HG03460 (cell line): ENCODE data around the gene ZNF423.

Experiments used
- ATAC-seq: cut with Tn5 transposase; IDR thresholded peaks from one replicate; pipeline ENCODE4 v1.9.1; 2021; ENCODE audit not compliant: unreplicated experiment

The ZNF423 gene

DNA sequence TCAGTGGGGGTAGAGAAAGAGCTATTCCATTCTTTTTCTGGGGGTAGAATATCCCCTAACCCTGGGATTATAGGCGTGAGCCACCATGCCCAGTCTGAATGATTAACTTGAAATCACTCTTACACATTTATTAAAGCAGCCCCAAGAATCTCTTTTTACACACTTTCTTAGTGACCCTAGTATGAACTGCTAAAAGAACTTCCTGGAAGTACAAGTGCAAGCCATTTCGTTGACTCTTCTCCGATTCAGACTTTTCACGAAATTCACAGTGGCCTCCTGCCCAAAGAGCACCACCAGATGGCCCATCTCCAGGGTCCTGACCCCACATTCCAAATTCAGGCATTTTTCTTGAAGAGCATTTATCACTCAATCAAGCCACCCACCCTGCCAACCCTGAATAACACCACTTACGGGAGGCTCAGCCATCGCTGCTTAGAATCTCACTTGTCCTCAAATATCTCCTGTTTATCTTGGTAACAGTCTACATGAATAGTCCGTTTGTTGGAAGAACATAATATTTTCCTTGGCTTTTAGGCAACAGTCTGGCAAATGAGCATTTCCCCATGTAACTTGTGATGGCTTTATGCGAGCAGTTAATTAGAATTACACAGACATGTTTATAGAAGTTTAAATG lies 28.0 kb downstream of the ZNF423 start:
- no peak for ATAC-seq

DNA sequence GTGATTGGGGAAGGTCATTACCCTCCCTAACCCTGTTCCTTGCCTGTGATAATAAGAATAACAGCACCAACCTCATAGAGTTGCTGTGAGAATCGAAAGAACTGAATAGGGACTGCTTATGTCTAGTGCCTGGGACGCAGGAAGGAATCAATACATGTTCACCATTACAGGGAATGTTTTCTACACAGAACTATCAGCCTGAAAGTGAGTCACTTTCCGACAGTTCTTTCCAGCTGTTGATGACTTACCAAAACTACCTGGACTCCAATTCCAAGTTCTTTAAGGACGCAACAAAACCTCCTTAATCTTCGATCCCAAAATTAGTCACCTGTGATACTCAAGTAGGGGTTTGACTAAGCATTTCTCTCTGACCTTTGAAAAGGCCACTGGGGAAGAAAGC lies 29.4 kb downstream of the ZNF423 start:
- no peak for ATAC-seq

DNA sequence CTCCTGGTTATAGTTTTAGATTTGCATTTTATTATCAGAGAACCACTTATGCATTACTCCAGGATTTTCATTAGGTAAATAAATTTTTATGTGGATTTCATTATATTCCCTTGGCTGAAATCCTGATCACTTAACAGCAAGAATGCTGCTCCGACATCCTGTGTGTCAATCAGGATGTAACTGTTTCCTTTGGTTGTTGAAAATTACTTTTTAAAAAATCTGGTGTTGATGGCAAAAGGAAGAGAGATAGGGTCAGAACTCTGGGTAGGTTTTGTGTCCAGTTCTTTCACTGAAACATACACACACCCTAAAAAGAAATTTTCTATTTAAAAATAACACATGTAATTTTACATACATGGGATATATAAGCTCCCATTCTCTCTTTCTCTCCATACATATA lies 30.9 kb downstream of the ZNF423 start:
- no peak for ATAC-seq

DNA sequence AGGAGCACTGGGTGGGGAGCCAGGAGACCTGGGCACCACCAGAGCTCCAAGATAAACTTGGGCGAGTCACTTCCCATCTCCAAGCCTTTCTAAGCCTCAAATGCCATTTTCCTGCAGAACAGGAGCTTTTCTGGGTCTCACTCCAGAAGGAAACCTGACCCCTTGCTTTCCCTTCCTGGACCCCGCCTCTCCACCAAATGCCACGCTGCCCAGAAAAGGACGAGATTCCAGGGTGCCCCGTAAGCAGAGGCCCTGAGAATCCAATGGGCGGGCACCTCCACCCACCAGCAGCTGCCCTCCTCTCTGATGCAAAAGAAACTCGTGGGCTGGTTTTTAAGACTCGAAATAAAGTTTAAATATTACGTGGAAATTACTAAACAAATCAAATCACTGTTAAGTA lies 31.3 kb downstream of the ZNF423 start:
- ATAC-seq, result no peak

DNA sequence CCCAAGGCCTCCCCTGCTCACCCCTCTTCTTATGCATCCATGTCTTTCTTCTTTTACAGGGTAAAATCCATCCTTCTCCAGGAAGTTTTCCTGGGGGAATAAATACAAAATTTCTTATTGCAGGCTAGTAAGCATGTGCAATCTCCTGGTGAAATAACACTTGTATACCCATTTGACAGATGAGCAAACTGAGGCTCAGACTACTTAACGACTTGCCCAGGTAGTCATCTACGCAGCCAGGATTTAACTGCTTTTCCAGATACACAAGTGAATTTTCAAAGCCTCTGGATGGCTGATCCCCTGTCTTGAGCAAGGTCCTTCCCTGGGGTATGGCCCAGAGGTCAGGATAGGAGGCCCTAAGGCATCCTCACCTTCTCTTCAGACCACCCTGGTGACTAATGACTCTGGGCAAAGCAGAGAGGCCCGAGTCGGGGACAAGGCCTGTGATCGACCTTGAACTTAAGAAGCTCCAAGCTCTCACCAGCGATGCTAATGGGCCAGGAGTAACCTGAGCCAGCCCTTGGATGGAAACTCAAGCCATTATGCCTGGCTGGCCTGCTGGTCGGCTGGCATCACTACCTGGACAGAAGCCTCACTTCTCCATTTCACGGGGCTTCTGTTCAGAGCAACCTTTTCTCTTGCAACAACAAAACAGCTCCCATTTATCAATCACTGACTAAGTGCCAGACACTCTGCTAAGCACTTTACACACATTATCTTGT lies 33.1 kb downstream of the ZNF423 start:
- no peak for ATAC-seq

DNA sequence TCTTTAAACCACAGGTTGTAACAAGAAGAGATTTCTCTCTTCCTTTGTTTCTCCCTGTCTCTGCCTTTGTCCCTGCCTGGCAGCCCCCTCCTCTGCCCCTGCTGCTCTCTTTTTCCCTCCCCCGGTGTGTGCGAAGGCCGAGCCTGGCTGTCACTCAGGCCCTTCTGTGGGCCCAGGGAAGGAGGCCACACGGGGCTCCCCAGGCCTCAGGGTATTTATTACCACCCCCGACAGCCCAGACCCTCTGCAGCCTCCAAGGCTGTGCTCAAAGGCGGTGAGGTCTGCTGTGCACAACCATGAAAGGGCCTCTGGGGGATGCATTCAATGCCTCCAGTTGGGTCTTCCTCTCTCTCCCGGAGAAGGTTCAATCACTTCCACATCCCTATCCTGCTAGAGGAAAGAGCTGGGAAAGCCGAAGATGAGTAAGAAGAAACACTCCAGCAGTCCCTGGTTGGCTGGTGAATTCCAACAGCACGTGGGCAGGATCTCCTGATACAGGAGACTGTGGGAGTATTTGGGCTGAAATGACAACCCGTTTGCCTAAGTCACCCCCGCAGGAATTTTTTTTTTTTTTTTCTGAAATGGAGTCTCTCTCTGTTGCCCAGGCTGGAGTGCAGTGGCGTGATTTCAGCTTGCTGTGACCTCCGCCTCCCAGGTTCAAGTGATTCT lies 34.2 kb downstream of the ZNF423 start:
- ATAC-seq, result no peak

DNA sequence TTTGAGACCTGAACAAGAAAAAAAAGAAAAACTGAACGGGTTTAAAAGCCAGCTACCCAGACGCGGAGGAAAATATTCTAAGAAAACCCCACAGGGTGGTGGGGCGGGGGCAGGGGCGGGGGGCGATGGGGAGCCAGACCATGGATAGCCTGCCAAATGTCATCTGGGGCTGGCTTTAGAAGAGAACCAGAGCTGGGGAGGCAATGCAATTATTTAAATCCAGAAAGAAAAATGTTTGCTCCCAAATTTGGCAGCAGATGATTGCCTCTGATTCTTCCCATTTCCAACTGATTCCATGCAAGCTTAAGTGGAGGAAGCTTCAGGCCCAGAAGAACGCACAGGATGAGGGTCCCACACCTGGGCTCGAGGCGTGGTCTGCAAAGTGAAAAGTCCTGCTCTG lies 34.8 kb downstream of the ZNF423 start:
- ATAC-seq, result no peak

DNA sequence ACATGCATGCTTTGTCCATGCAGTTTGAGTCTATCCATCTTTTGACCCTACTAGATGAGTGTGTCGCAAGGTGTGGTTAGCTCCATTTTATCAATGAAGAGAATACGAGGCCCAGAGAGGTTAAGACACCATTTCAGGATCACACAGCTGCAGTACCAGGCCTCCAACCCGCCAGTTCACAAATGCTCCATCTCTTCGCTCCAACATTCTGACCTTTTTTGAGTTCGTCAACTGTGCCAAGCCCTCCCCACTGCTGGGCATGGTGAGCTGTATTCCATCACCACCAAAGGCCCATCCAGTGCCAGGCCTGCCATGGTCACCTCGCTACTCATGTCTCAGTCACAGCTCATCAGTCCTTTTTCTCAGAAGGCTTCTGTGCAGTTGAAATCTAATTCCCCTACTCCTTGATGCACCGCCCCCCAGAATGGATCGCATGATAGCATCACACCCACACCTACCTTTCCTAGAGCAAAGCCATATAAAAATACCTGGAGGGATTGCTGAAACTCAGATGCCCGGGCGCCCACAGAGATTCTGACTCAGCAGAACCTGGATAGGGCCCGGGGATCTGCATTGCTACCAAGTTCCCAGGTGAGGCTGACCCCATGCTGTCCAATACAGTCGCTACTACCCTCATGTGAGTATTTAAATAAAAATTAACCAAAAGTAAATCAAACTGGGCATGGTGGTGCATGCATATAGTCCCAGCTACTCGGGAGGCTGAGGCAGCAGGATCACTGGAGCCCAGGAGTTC lies 38.0 kb downstream of the ZNF423 start:
- no peak for ATAC-seq

DNA sequence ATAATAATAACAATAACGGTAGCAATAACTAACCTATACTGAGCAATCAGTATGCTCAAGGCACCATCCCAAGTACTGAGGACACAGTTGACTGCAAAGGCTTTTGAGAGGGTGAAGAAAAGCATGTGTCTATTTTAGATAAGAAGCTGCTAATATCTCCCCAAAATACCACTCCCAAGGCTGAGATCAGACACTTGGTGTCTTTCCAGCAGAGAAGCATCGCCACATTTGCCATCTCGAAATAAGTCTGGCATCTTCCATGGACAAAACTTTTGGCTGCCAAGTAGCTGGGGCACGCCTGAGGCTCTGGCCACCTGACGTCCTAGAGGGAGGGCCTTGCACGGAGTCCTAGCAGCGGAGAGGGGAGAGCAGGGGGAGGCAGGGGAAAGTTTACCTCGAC lies 39.0 kb downstream of the ZNF423 start:
- no peak for ATAC-seq

DNA sequence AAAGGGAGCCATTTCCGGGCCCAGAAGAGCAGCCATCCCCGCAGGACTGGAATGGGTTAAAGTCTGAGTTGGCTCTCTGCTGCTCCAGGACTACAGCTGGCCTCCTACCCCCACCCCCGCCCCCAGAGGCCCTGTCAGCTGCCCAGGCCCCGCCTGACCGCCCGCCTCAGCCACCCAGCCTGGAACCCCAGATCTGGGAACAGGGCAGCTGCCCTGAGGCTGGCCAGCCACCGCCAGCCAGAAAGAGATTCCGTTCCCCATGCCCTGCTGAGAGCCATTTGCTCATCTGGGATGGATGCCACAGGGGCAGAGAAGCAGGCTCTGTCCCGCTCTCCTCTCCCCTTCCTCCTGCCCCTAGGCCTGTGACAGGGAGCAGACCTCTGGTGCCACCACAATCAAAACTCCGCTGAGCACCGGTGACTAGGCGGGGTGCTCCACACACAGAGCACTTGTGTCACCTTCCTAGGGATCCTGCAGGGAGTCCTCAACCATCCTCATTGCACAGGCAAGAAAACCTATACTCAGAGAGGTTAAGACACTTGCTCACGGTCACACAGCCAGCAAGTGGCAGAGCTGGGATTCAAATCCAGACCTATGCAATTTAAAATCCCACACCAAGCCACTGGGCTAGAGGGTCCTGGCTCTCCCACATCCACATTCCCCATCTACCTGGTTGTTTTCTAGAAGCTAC lies 44.1 kb downstream of the ZNF423 start:
- no peak for ATAC-seq

DNA sequence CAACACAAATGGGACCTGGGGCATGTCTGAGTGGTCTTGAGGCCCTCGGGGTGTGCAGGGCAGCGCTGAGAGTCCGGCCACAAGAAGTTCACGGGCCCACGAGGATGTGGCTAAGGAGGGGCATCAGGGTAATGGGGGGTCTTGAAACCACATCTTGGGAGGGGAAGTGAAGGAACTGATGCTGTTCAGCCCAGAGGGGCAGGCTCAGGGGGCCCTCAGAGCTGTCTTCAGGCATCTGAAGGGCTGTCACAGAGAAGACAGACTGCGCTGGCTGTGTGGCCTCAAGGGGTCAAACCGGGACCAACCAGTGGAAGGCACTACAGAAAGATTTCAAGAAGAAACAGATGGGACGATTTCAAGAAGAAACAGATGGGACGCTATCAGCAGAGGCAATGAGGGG lies 45.1 kb downstream of the ZNF423 start:
- ATAC-seq, result no peak

DNA sequence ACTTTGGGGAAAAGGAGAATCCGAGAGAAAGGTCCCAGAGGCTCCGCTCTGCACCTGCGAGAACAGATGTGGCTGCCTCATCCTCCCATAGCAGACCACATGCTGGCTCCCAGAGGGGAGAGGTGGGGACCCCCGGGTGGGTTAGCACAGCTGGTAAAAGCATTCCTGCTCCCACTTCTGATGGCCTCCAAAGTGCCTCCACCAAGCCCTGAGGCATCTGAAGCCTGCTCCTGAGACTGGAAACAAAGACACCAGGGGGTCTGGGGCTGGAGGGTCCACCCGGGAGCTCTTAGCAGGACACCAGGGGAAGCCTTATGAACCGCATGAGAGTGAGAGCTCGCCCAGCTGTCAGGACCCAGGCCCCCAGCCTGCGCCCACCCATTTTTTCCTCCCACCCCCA lies 46.4 kb downstream of the ZNF423 start:
- ATAC-seq, result no peak

DNA sequence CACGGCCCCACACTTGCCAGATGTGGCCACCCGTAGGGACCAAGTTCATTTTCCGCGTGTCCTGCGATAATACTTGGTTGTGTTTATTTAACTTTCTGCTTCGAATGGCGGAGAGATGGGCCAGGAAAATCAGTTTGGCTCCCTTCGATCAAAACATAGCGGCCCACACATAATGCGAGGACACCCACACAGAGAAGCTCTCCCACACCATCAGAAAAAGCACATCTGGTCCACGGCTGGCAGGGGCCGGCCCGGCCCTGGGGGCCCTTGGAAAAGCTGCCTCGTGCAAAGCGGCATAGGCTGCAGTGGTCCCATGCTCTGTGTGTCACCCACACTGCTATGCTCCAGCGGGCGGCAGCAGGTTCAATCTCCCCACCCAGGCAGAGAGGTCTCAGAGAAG lies 46.9 kb downstream of the ZNF423 start:
- ATAC-seq, result no peak

DNA sequence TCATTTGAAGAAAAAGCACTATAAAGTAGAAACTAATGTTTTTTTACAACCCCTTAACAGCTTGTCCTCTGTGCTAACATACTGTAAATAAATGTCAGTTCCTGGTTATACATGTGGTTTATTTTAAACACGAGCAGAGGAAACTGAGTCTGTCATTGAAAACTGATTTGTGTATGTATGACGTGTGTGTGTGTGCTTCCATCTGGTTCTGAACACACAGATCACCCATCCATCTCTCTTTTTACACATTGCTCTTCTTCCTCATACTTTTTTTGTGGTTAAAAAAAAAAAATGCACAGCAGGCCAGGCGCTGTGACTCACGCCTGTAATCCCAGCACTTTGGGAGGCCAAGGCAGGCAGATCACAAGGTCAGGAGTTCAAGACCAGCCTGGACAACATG lies 49.5 kb downstream of the ZNF423 start:
- no peak for ATAC-seq

DNA sequence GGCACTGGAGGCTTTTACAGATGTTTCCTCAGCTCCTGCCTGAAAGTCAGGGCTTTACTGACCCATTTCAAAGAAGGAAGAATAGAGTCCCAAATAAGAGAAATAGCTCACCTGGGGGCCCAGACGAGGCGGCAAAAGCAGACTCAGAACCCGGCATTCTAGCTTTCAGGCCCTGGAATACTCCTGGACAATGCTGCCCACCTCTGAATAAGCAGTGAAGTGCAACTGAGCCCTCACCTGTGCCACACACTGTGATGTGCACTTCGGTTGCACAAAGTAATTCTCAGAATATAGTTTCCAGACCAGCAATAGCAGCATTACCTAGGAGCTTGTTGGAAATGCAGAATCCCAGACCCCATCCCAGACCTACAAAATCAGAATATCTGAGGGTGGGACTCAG lies 54.6 kb downstream of the ZNF423 start:
- ATAC-seq, result no peak

DNA sequence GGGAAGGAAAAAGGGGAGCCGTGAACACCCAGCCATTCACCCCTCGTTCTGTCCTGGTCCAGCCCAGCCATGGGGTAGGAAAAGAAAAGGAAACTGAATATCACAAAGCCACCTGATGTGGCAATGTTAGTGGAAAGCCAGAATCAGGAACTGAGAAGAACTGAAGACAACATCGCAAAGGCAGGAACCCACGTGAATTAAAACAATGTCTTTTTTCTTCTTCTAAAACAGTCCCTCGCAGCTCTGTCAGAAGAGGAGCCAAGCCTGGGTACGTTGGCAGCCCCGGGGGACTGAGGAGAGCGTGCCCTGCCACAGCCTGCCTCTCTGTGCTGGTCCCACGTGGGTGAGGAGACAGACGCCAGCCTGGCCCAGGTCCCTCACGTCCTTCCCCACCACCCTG lies 55.0 kb downstream of the ZNF423 start:
- ATAC-seq, result no peak

DNA sequence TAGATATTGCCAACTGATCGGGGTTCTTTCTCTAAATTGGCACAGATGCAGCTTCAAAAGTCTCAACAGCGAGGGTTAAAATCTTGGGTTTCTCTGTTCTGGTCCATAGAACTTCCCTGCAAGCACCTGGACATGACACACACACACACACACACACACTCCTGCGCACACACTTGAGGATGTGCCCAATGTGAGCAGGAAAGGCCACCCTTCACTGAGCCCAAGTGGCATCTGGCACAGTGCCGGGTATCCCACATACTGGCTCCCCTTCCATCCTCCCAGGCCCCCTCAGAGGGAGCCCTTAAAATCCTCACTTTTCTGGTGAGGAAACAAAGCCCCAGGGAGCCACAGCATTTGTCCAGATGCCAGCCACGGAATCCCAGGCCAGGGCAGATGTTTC lies 55.5 kb downstream of the ZNF423 start:
- no peak for ATAC-seq

DNA sequence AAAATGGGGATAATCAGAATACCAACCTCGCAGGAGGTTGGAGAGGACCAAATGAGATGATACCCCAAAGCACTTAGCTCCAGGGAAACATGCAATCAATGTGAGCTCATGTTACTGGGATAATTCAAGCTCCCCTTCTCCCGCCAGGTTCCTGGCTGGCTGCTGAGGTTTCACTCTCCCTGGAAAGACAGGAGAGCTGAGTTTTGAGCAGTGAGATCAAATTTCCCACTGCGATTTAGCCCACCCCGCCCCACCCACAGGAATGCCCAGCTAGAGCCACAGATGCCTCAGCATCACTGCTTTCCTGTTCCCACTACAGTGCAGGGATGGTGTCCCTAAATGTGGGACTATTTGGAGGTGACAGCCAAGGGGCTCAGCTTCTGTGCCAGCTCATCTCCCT lies 56.7 kb downstream of the ZNF423 start:
- ATAC-seq, result no peak

DNA sequence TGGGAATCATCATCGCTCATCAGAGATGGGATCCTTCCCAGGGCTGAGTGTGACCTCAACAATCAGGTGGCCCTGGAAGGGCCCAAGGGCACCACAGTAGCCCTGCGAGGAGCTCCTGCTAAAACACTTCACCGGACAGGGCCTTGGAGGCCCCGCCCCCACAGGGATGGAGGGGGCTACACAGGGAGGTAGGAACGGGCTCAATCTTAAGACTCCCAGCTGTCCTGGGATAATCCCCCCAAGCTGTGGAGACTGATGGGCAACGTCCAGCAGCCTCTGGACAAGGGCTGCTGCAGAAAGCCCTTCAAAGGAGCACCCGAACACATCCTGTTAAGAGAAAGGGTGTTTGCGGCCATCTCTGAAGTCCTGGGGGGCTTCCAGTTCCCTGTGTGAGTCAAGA lies 60.4 kb downstream of the ZNF423 start:
- no peak for ATAC-seq

DNA sequence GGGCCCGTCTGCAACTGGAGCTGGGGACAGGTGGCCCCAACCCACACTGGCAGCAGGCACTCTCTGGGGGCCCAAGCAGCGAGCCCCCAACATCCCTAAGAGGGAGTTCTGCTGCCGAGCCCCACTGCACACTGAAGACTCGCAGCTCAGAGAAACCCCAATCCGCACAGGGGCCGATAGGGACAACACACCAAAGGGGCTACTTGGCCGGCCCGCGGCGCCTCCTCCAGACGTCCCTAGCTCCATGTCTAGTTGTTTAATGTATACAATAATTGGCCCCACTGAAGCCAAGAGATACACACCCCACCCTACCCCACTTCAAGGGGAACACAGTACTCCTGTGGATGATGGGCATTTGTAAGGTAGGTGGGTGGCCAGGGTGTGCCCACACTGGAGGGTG lies 62.7 kb downstream of the ZNF423 start:
- no peak for ATAC-seq

DNA sequence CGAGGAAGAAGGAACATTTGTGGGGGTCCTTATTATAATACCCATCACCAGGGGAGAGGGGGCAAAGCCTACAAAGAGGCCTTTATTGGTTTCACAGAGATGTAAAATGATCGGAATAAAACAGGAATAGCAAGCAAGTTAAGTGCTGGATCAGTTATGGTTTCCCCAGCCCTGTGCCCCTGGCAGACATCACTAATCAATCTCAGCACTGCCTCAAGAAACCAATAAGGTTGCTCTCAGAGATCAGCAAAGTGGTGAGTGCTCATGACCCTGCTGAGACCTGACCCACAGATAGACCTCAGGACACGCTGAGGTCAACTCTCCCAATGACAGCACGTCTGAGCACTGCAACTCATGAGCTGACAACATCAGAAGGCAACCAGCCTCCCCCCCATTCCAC lies 66.3 kb downstream of the ZNF423 start:
- no peak for ATAC-seq
